Right renal pelvis (tissue), 4 donors: ENCODE results near the gene P2RX5. TPM values are rescaled to one million over a fixed set of nuclear protein-coding genes. Genes with fewer than 3 reads are reported as not detected.

Source experiments
- DNase-seq, 4 donors: peaks; one replicate each; pipeline ENCODE4 v3.0.0-alpha.2; 2013; ENCODE audit warnings: low read depth in 4 of 4, low spot score in 3 of 4, missing footprints in 1 of 4
- polyA plus RNA-seq, 4 donors: library from polyadenylated mRNA; unstranded; fragments of 120-200 nt; gene quantifications; one replicate each; pipeline ENCODE4 v1.2.1, GENCODE V29; 2013; ENCODE audit not compliant: insufficient read length in 4 of 4

P2RX5 gene
- polyA plus RNA-seq, 4 donors, result 1.3 to 1.7 (median 1.4) TPM

- DNase-seq, result no peak
Measured at GRCh38 chr17:3682033-3682432, 13.9 kb downstream of the P2RX5 start.

- no peak for DNase-seq
Measured at GRCh38 chr17:3681565-3681964, 14.4 kb downstream of the P2RX5 start.

GRCh38 chr17:3681057-3681456 is 14.9 kb downstream of the P2RX5 start:
- no peak for DNase-seq

- no peak for DNase-seq
Measured at GRCh38 chr17:3679531-3680126, 16.3 kb downstream of the P2RX5 start.

- DNase-seq, result no peak
Measured at GRCh38 chr17:3678821-3679530, 17.0 kb downstream of the P2RX5 start.

GRCh38 chr17:3678095-3678820 is 17.7 kb downstream of the P2RX5 start:
- DNase-seq, result no peak

GRCh38 chr17:3675886-3676285 is 20.1 kb downstream of the P2RX5 start:
- no peak for DNase-seq

GRCh38 chr17:3672571-3672970 is 23.4 kb downstream of the P2RX5 start:
- DNase-seq, result no peak

GRCh38 chr17:3669548-3669947 is 26.4 kb downstream of the P2RX5 start:
- no peak for DNase-seq

GRCh38 chr17:3669085-3669347 is 26.9 kb downstream of the P2RX5 start:
- no peak for DNase-seq

- DNase-seq, result peak; percentile 95 to 100 (median 96)
Measured at GRCh38 chr17:3668279-3669084, 27.5 kb downstream of the P2RX5 start, which contains the start of the genes EMC6 and TAX1BP3. Gene EMC6 (plus strand): TSS chr17:3668812. CDS start chr17:3669147, 335 bp downstream. Gene TAX1BP3 (minus strand): TSS chr17:3668578. CDS start chr17:3668526, 52 bp downstream.

GRCh38 chr17:3667366-3668278 is 28.3 kb downstream of the P2RX5 start:
- DNase-seq, result peak; percentile 65 to 73 (median 70)

- no peak for DNase-seq
Measured at GRCh38 chr17:3666516-3666915, 29.4 kb downstream of the P2RX5 start.

- DNase-seq, result no peak
Measured at GRCh38 chr17:3665834-3666233, 30.1 kb downstream of the P2RX5 start.

- DNase-seq, result no peak
Measured at GRCh38 chr17:3663102-3664011, 32.6 kb downstream of the P2RX5 start.

- DNase-seq, result no peak
Measured at GRCh38 chr17:3660311-3660891, 35.6 kb downstream of the P2RX5 start.

- no peak for DNase-seq
Measured at GRCh38 chr17:3659541-3660111, 36.3 kb downstream of the P2RX5 start.

- DNase-seq, result no peak
Measured at GRCh38 chr17:3658784-3659449, 37.0 kb downstream of the P2RX5 start.
